Measurements from ENCODE around the gene SIM2. TPM values are rescaled to one million over a fixed set of nuclear protein-coding genes. Genes with fewer than 3 reads are reported as not detected.
A peak's percentile ranks its signal among the peaks of the same experiment; 100 is the strongest.
"Not testable (repeated sequence)": the region's sequence is repeated elsewhere in the genome, so short reads cannot be mapped to it uniquely, and the experiment has no call there.

SIM2 gene, protein sequence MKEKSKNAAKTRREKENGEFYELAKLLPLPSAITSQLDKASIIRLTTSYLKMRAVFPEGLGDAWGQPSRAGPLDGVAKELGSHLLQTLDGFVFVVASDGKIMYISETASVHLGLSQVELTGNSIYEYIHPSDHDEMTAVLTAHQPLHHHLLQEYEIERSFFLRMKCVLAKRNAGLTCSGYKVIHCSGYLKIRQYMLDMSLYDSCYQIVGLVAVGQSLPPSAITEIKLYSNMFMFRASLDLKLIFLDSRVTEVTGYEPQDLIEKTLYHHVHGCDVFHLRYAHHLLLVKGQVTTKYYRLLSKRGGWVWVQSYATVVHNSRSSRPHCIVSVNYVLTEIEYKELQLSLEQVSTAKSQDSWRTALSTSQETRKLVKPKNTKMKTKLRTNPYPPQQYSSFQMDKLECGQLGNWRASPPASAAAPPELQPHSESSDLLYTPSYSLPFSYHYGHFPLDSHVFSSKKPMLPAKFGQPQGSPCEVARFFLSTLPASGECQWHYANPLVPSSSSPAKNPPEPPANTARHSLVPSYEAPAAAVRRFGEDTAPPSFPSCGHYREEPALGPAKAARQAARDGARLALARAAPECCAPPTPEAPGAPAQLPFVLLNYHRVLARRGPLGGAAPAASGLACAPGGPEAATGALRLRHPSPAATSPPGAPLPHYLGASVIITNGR
- not detected for total RNA-seq

DNA sequence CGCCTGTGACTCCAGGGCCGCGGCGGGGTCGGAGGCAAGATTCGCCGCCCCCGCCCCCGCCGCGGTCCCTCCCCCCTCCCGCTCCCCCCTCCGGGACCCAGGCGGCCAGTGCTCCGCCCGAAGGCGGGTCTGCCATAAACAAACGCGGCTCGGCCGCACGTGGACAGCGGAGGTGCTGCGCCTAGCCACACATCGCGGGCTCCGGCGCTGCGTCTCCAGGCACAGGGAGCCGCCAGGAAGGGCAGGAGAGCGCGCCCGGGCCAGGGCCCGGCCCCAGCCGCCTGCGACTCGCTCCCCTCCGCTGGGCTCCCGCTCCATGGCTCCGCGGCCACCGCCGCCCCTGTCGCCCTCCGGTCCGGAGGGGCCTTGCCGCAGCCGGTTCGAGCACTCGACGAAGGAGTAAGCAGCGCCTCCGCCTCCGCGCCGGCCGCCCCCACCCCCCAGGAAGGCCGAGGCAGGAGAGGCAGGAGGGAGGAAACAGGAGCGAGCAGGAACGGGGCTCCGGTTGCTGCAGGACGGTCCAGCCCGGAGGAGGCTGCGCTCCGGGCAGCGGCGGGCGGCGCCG is at the start of gene SIM2:
TSS of gene SIM2 (plus strand) at position 135 of the 565 bp plus-strand sequence. CDS start 632 bp downstream, outside the sequence.
- no peak for DNase-seq

DNA sequence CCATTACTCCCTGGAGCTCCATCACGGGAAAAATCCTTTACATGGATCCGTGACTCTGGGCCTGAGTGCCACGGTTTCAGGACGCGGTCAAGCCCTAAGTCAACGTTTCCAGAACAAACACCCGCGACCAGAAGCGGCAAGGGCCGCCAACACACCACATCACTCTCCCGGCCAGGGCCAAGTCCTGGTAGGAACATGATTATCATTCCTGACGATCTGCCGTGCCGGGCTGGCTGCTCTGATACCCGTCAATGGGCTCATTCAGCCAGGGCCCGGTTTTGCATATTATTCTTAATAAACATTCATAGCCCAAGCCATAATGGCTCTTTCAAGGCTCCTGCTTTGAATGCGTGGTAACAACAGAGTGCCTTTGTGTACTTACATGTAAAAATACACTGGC is 44.6 kb upstream of the SIM2 start:
- peak; percentile 64 for DNase-seq

DNA sequence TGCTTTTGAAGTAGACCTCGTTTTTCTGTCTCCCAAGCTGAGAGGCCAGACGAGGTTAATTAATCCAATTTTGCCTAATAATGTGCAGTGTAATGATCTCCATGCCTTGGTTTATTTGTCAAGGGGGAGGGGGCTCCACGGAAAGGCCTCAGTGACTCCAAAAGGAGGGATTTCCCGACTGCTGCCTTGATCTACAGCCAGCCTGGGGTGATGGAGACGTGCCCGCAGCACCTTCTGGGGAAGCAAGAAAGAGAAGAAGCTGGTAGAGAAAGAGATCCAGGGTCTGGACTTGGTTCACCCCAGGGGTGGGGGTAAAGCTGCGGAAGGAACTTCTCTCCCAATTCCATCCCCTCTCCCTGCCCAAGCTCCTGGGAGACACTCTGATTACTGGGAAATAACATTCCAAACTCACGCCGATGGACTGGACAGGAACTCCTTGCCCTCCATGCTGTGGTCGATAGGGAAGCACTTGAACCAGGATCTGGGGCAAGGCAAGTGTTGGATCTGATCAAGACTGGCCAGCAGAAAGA is 44.1 kb upstream of the SIM2 start:
- no peak for DNase-seq

DNA sequence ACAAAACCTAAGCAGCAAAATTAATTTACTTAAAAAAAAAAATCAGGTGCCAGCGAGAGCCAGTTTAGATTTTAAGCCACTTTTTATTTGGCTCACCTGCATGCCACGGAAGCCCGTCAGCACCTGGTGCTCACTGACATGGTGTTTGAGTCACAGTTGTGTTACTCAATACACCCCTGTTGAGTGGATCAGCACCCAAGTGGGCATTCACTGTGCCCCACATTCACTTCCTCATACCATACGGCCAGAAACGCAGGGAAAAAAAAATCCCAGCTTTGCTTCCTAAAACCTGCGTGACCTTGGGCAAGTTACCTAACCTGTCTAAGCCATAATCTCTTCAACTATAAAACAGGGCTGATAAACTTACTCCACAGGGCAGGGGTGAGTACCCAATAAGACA is 42.8 kb upstream of the SIM2 start:
- DNase-seq: no peak

DNA sequence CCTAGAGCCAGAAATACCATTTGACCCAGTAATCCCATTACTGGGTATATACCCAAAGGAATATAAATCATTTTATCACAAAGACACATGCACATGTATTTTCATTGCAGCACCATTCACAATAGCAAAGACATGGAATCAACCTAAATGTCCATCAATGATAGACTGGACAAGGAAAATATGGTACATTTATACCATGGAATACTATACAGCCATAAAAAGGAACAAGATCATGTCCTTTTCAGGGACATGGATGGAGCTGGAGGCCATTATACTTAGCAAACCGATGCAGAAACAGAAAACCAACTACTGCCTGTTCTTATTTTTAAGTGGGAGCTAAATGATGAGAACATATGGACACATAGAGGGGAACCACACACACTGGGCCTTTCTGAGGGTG is 41.6 kb upstream of the SIM2 start:
- not testable (repeated sequence) for DNase-seq

DNA sequence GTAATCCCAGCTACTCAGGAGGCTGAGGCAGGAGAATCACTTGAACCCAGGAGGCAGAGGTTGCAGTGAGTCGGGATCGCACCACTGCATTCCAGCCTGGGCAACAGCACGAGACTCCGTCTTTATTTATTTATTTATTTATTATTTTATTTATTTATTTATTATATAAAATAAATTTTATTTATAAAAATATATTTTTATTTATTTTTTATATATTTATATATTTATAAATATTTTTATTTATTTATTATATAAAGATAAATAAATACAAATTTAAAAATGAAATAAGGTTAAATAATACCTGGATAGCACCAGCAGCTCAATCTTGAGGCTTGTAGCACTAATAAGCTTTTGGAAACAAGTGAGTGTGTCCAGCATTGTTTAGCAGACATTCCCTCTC is 40.9 kb upstream of the SIM2 start:
- DNase-seq: no peak

DNA sequence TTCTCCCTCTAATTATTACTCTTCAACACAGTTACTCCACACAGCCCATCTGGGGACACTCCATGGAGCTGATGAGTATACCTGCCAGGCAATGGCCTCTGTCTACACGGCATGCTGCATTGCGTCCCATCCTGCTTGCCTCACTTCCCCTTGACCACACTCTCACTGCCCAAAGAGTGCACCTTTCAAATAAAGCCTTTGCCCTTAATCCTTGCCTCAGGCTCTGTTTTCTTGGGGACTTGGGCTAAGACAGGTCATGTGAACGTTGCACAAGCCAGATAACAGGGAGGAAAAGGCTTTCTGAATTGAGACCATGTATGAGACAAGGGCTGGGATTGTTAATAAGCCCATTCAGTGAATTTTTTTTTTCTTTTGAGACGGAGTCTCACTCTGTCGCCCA is 40.0 kb upstream of the SIM2 start:
- DNase-seq: no peak

DNA sequence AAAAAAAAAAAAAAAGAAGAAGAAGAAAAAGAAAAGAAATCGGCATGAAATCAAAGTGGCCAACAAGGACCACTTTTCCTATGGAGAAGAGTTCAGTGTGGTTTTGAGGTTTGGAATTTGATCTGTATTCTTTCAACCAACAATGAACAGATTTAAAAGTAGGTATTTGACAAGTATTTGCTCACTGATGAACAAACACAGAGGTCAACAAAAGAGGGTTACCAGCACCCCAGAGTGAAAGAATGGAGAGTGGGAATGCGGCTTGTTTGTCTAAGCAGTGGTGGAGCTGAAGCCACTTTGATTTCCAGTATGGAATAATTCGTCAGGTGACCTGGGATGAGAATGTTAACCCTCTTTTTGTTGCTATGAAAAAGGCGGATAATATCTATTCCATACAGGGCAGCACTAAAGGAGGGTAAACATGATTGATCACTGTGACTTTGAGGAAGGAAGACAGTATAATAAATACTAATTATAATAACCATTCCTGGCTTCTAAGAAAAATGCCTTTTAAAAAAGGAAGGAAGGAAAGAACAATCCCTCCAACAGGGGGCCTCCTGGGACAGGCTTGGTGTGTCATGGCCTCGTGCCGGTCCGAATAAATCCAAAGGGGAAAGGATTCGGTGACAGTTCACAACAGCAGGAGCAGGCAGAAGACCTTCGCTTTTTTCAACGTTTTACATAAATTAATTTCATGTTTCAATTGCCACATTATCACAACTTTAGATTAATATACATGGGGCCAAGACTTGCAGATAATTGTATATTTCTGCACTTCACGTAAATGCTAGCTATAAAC is 37.2 kb upstream of the SIM2 start:
- DNase-seq: no peak

DNA sequence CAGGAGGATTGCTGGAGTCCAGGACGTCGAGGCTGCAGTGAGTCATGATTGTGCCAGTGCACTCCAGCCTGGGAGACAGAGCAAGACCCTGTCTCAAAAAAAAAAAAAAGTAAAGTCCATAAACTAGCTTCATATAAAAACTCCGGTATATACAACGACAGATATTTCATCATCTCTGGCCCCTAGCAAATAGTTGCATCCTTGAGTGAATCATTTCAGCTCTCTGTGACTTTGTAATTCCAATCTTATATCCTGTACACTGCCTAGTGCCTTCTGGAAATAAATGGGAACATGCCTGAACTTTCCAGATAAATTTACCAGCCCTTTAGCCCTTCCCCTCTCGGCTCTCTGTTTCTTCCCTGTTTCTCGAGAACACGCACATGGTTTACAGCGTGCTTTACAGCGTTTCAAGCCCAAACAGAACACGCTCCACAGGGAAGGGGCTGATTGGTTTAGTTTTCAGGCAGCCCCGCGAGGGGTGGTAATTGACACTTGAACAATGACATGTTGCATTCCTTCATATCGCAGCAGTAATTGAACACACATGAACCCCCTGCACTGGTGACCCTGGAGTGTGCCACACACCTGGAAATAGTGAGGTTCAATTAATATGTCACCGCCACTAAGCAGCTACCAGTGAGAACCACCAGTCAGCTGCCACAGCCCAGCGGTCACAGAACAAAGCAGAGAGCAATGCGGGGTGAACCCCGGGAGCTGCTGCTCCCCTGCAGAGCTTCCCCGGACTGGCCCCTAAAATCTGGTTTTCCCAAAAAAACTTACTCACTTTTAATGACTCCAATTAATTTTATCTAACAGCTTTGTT is 35.7 kb upstream of the SIM2 start:
- DNase-seq: no peak

DNA sequence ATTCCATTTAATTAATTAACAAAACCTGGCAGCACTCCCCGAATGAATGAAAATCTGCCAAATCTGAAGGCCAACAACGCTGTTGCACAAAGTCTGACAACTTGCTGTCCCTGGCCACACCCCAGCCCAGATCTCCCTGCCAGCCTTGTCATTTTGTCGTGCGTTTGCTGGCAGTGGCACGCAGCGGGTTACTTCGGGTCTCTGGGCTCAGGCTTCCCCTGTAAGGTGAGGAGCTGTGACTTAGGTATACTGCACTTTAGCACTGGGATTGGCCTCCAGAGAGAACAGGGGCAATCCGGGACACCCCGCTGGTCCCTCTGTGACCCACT is 34.3 kb upstream of the SIM2 start:
- DNase-seq: no peak

DNA sequence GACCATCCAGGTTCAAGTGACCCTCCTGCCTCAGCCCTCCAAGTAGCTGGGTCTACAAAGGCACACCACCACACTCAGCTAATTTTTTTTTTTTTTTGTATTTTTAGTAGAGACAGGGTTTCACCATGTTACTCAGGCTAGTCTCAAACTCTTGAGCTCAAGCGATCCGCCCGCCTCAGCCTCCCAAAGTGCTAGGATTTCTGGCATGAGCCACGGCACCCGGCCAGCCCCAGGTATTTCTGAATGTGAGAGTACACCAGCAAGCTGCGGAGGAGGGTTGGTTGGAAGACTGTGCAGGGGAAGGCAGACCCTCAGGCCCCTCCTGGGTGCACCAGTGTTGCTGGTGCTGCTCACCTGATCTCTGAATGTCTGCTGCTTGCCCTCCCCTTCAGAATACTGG is 33.1 kb upstream of the SIM2 start:
- DNase-seq: no peak

DNA sequence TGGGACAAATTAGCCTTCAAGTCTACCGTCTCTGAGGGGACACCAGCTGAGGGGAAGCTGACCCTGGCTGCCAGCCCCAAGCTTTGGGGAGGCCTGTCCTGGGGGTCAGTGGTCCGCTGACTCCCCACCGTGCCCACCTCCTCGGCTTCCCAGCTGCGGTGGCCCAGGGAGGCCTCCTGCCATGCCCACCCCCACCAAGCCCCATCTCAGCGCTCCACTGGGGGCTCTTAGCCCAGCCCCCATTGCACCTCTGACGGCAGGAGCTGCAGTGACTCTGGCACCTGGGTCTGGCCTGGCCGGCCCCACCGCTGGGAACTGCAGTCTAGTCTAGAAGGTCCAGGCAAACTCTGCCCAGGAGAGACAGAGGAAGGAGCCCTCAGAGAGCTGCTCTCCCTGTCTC is 30.2 kb upstream of the SIM2 start:
- DNase-seq: no peak

DNA sequence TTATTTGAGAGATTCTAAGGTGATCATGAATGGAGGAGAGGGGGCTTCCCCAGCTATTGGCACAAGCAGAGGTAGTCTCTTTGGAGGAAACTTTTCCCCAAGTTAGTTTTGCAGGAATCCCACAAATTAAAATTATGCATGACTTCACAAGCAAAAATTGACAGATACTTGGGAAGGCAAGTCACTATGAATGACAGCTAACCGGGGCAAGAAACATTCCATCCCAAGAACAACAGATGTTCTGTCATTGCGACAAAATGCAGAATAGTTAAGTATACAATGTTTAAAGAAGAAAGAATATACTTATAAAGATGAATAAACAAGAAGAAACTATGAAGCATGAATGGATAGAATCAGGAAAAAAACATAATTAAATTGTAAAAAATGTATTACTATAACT is 27.1 kb upstream of the SIM2 start:
- DNase-seq: no peak

DNA sequence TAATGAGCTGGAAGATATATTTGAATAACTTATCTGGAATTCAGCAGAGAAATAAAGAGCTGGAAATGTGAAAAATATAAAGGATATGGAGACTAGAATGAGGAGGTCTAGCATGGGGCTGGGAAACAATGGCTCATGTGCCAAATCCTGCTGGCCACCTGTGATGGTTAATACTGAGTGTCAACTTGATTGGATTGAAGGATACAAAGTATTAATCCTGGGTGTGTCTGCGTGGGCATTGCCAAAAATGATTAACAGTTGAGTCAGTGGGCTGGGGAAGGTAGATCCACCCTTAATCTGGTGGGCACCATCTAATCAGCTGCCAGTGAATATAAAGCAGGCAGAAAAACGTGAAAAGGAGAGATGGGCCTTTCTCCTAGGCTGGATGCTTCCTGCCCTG is 26.6 kb upstream of the SIM2 start:
- not testable (repeated sequence) for DNase-seq

DNA sequence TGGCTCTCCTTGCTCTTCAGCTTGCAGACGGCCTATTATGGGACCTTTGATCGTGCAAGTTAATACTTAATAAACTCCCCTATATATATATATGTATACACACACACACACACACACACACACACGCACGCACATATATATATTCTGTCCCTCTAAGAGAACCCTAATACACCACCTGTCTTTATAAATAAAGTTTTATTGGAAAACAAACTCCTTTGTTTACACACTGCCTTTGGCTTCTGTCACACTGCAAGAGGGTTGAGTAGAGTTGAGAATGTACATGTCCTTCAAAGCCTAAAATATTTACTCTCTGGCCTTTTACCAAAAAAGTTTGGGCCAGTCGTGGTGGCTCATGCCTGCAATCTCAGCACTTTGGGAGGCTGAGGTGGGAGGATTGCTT is 26.2 kb upstream of the SIM2 start:
- DNase-seq: no peak

DNA sequence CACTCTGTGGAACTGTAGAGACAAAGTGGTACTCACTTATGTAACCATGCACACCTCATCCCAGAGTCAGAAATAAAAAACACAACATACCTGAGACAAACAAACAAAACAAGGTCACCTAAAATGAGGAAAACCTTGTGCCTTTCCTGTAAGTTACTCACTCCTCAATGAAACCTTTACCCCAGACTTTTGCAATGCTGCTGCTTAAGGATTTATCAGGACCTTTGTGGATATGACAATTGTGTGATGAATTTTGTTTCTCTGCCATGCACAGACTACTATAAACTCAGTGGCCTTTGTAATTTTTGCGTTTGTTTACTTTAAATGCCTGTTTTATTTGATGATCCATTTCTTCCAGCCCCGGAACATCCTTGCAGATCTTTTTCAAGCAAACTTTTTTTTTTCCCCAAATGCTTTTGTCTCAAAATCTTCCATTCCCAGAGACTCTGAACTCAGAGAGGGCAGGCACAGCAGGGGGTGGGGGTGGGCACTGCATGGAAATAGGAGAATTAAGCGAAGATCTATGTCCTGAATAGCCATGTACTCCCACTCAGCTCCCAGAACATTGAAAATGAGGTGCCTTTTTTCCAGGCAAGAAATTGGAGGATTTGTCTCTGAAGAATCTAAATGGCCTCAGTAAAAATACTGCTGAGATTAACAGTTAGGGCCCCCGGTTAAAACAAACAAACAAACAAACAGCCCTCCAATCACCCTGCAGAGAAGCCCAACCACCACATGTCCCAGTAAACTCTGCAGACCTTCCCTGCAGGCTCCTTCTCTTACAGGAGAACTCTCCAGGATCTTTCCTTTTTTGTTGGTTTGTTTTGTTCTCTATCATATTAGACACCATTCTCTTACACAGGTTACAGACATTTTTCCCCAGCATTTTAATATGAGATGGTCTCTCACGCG is 22.6 kb upstream of the SIM2 start:
- no peak for DNase-seq

DNA sequence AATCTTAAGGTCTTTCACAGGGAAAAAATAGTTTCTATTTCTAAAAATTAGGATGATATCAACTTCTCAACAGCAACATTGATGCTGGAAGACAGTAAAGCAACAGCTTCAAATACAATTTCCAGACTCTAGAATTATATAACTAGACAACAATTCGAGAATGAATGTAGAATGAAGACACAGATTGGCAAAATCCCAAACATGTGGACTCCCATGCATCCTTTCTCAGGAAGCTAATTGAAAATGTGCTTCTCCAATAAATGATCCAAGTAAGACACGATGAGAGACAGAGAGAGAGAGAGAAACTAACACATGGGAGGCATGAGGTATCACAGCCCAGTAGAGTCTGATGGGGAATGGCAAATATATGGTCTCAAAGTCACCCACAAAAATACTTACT is 21.5 kb upstream of the SIM2 start:
- no peak for DNase-seq

DNA sequence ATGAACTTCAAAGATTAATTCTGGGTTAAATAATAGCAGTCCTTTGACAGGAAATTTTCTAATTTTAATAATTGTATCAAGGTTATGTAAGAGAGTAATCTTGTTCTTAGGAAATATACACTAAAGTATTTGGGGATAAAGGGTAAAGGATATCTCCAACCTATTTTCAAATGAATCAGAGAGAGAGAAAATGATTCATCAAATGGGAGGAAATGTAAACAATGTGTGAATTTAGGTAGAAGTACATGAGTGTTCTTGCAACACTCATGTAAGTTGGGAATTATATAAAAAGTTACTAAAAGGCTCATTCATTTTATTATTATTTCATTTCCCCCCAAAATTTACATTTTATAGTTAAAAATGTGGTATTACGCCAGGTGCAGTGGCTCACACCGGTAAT is 20.4 kb upstream of the SIM2 start:
- DNase-seq: no peak

DNA sequence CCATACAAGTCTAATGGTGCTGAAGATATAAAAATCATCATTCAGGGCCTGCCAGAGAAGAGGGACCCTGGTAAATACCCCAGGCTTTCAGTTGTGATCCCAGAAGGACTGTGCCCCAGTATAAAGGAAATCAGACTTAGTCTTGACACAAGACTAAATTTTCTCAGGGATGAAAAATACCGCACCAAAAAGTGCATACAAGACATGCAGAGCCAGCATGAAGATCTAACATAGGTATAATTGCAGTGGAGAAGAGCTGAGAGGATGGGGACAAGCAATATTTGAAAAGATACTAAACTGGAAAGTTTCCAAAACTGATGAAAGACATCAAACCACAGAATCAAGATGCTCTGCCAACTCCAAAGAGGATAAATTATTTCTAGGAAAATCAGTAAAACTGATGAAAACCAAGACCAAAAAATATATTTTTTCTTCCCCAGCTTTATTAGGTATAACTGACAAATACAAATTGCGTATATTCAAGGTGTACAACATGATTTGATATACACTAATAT is 17.7 kb upstream of the SIM2 start:
- DNase-seq: no peak

DNA sequence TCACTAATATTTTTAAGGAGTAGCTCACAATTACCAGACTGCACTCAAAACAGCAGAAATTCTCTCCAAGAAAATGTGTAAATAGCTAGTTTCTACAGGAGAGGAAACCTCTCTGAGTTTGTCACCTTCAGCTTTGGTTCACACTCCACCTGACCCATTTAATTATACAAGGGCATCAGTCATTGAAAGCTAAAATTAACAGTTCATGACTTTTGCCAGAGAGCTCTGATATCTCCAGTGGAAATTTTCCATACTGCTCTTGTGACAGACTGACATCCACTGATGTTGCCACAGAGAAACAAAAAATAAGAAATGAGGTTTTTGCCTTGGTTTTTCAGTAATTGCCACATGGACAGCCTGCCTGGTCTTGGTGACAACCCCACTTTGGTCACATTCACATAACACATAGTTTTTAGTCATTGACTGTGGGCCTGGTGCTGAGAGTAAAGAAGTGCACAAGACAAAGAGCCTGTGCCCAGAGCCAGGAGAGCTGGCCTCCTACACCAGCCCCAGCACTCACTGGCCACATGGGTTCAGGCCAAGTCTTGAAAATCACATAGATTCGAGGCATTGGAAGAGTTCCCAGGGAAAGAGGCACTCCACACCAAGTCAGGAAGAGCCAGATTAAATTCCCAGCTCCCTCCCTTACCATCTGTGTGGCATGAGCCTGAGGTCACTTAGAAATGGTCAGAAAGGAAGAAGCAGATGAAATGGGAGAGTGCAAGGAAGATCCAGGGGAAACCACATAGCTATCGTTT is 13.8 kb upstream of the SIM2 start:
- no peak for DNase-seq

All from occipital lobe (tissue), 2 donors.